ENCODE measurements around the gene PRR30. TPM values are rescaled to one million over a fixed set of nuclear protein-coding genes. Genes with fewer than 3 reads are reported as not detected.

Gene PRR30
- total RNA-seq, 6 experiments from 2014 or later = not detected

DNA sequence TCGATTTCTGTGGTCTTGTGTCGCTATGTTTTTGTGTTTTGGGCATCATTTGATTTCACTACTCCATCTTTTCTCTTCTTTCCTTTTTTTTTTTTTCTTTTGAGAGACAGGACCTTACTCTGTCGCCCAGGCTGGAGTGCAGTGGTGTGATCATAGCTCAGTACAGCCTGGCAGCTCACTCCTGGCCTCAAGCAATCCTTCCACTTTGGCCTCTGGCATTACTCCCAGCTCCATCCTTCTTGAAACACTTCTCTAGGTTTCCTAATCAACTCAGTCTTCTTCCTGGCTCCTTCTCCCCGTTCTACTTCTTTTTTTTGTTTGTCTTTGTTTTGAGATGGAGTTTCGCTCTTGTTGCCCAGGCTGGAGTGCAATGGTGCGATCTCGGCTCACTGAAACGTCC is 36.1 kb upstream of the PRR30 start:
- Histone ChIP-seq H3K4me1 (peaks cover 0 to 49% (median 25%) of the 10 kb centered on the region in 4 donors), H3K27me3 (no peaks in the 10 kb centered on the region), H3K27ac (no peak overlapping the region), H3K4me3 (no peak overlapping the region), H3K36me3 (no peaks in the 10 kb centered on the region), H3K9me3 (no peaks in the 10 kb centered on the region)
- intact Hi-C loops (cut with DNase I) = no loop called here
- TF ChIP-seq POLR2A (IDR thresholded peaks at IDR 0.05) = no peak
- TF ChIP-seq, protein P1, sequence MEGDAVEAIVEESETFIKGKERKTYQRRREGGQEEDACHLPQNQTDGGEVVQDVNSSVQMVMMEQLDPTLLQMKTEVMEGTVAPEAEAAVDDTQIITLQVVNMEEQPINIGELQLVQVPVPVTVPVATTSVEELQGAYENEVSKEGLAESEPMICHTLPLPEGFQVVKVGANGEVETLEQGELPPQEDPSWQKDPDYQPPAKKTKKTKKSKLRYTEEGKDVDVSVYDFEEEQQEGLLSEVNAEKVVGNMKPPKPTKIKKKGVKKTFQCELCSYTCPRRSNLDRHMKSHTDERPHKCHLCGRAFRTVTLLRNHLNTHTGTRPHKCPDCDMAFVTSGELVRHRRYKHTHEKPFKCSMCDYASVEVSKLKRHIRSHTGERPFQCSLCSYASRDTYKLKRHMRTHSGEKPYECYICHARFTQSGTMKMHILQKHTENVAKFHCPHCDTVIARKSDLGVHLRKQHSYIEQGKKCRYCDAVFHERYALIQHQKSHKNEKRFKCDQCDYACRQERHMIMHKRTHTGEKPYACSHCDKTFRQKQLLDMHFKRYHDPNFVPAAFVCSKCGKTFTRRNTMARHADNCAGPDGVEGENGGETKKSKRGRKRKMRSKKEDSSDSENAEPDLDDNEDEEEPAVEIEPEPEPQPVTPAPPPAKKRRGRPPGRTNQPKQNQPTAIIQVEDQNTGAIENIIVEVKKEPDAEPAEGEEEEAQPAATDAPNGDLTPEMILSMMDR (IDR thresholded peaks at IDR 0.05) = no peak
- ATAC-seq (no peak), DNase-seq (no peak)
- 78% methylated on average over 8 of the region's 8 CpGs for WGBS (ENCODE audit: insufficient coverage, low coverage, low lambda C conversion rate, missing lambda C conversion rate)

DNA sequence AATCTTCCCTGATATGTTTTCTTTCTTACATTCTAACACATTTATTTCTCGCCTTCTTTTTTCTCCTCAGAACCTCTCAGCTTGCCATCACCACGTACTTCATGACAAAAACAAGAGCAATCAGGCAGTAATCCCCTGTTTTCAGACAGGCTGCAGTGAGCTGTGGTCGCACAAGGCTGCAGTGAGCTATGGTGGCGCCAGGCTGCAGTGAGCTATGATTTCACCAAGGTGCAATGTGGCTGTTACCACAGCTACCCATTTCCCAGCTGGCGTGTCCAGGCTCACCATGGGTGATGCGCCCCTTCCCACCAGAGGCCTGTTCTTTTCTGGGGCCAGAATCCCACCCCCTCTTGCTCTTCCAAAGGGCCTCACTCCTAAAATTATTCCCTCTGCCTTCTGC is 35.4 kb upstream of the PRR30 start:
- 70% methylated on average over 4 of the region's 6 CpGs for WGBS (ENCODE audit: insufficient coverage, low coverage, low lambda C conversion rate, missing lambda C conversion rate)
- Histone ChIP-seq H3K4me1 (peaks cover 0 to 44% (median 22%) of the 10 kb centered on the region in 4 donors), H3K9me3 (no peaks in the 10 kb centered on the region), H3K27ac (no peak overlapping the region), H3K27me3 (no peaks in the 10 kb centered on the region), H3K4me3 (no peak overlapping the region), H3K36me3 (no peaks in the 10 kb centered on the region)
- intact Hi-C loops (cut with DNase I) = no loop called here
- DNase-seq = no peak
- TF ChIP-seq, protein P1 (IDR thresholded peaks at IDR 0.05) = no peak
- TF ChIP-seq POLR2A (IDR thresholded peaks at IDR 0.05) = no peak
- no peak for ATAC-seq

DNA sequence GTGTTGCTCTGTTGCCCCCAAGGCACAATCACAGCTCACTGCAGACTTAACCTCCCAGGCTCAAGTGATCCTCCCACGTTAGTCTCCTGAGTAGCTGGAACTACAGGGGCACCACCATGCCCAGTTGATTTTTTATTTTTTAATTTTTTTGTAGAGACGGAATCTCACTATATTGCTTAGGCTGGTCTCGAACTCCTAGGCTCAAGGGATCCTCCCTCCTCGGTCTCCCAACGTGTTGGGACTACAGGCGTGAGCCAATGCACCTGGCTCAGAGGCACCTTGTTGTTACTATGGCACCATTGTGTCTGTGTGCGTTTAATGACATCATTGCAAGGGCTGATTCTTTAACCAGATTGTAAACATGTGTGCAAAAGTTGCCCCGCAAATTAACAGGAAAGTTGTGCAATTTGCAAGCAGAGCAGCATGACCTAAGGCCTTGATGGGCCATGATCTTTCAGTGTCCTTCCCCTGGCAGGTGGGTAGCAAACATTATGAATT is 32.2 kb upstream of the PRR30 start:
- intact Hi-C loops (cut with DNase I) = no loop called here
- peaks cover 0 to 19% (median 8%) of the 10 kb centered on the region in 4 donors for H3K4me1 ChIP-seq
- no peaks in the 10 kb centered on the region for H3K27me3 ChIP-seq
- no peak overlapping the region for H3K4me3 ChIP-seq
- TF ChIP-seq POLR2A (IDR thresholded peaks at IDR 0.05) = no peak
- TF ChIP-seq, protein P1 (IDR thresholded peaks at IDR 0.05) = no peak
- no peaks in the 10 kb centered on the region for H3K9me3 ChIP-seq
- WGBS (ENCODE audit: insufficient coverage, low coverage, low lambda C conversion rate, missing lambda C conversion rate) = 40% methylated on average over 8 of the region's 8 CpGs
- peak; percentile 52 to 80 (median 56) for DNase-seq
- H3K36me3 ChIP-seq = no peaks in the 10 kb centered on the region
- ATAC-seq = peak; percentile 83 to 85 (median 84)
- peak overlapping the region; percentile 71 to 75 (median 74) for H3K27ac ChIP-seq

DNA sequence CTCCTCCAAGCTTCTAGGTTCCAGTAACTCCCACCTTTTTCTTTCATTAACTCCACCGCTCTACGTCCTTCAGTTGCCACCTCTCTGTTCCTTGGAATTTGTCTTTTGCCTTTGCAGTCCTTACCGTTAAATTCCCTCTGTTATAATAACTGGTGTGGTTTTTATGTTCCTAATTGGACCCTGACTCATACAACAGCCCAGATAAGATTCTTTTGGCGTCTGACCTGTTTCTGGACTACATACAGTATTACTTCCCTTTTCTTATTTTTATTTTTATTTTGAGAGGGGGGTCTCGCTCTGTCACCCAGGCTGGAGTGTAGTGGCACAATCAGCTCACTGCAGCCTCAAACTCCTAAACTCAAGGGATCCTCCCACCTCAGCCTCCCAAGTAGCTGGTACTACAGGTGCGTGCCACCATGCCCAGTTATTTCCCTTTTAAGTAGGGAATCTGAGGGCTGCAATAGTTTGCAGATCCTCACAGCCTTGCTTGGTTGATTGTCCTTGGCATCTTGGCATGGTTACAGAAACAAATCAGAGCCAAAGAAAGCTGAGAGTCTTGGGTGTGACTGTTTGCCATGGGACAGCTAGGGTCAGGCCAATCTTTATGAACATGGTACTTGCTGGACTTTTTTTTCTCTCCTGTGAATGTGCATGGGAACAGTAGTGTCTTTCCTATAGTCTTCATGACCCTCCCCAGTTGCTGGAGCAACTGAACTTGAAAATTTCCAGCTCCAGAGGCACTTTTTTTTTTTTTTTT is 31.5 kb upstream of the PRR30 start:
- Histone ChIP-seq H3K27ac (peak overlapping the region; percentile 71 to 75 (median 74)), H3K27me3 (no peaks in the 10 kb centered on the region), H3K4me1 (peaks cover 0 to 19% (median 8%) of the 10 kb centered on the region in 4 donors), H3K4me3 (no peak overlapping the region), H3K9me3 (no peaks in the 10 kb centered on the region), H3K36me3 (no peaks in the 10 kb centered on the region)
- intact Hi-C loops (cut with DNase I) = no loop called here
- TF ChIP-seq, protein P1 (IDR thresholded peaks at IDR 0.05) = no peak
- TF ChIP-seq POLR2A (IDR thresholded peaks at IDR 0.05) = no peak
- ATAC-seq = peak in 2 of 4 donors; percentile 17 to 20
- WGBS (ENCODE audit: insufficient coverage, low coverage, low lambda C conversion rate, missing lambda C conversion rate) = 83% methylated on average over 6 of the region's 6 CpGs
- no peak for DNase-seq

Measured in right lobe of liver (tissue), 6 donors.